Ovary (tissue), 3 donors: Measurements from ENCODE around the gene TRAF3IP1.

ENCODE experiments used
- CTCF ChIP-seq, 3 donors: fragments of 450-650 bp in 2 of 3; fragments of 200-600 bp in 1 of 3; IDR thresholded peaks; one replicate each; pipeline versions ENCODE4 v1.5.1 to v1.8.0; 2016 to 2022; ENCODE audit warnings: antibody characterized with exemption in 3 of 3, mild to moderate bottlenecking in 1 of 3
- EP300 ChIP-seq: sonication (generic); formaldehyde crosslinking; IDR thresholded peaks from one replicate; pipeline ENCODE4 v1.6.1; 2017; ENCODE audit warnings: antibody characterized with exemption
- POLR2A ChIP-seq: fragments of 450-650 bp; IDR thresholded peaks from one replicate; pipeline ENCODE4 v1.6.1; 2017; ENCODE audit warnings: antibody characterized with exemption, mild to moderate bottlenecking, moderate library complexity
- donor health status: DM: no; HTN: no; CAD: no.

- TF ChIP-seq POLR2A (no peak), CTCF (IDR thresholded peaks at IDR 0.05) (no peak), EP300 (no peak)
Observed at GRCh38 chr2:238272156-238272555, 48.2 kb upstream of the TRAF3IP1 start.
